ENCODE data around the gene RNF167.

RNF167 gene

DNA sequence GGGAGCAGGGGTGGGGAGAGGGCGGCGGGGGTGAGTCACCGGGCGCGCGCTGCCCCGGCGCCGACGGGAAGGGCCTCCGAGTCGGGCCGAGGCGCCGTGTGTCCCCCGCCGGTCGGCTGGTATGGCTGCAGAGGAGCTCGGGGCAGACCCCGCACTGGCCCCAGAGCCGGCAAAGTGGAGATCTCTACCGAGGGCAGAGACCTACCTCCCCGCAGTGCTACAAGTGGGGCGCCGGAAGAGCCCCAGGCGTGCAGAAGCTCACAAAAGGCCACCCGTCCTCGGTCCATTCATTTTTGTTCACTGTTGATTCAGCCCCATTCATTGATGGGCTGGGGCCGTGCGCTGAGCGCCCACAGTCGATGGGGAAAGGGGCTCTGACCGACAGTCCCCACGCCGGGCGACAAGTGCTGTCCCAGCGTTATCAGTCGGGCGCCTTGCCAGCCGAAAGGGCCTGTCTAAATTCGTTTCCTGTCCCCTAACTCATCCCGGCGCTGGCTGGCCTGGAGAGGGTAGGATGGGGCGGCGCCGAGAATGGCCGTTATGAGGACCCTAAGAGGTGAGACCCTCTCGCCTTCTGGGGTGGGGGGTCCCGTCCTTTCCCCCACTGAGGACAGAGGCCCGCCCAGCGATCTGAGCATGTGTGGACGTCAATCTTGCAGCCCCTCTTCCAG is 10.1 kb downstream of the RNF167 start:
- peaks cover 6 to 21% of the 10 kb centered on the region in 2 experiments; a peak in 2 of 3 replicates for H3K36me3 ChIP-seq (ENCODE audit: control insufficient read depth in 2 of 2, insufficient read depth in 1 of 2, low read length in 2 of 2)
- POLR2A ChIA-PET, result interaction anchor here (1.0 to 17.9 kb wide), 5 partner anchors 9 to 48 kb away, joined by 3 to 358 read pairs (median 5); partner anchors contain the start of genes INCA1, KIF1C, RNF167 and SLC25A11
- peak overlapping the region; percentile 99 for H3K27ac ChIP-seq (ENCODE audit: extremely low read depth, low read depth, low read length)
- CTCF ChIA-PET, result interaction anchor here (0.9 to 1.5 kb wide), 3 partner anchors 10 to 41 kb away, joined by 3 to 4 read pairs (median 3); partner anchors contain the start of genes RNF167 and SLC25A11
- H3K4me3 ChIP-seq (ENCODE audit: low read depth, low read length), result peak overlapping the region; percentile 29
- H3K4me1 ChIP-seq (ENCODE audit: control insufficient read depth, insufficient read depth, low read length), result peaks cover 21% of the 10 kb centered on the region
- H3K9me3 ChIP-seq (ENCODE audit: control insufficient read depth, insufficient read depth, low read depth, low read length), result no peaks in the 10 kb centered on the region
- no peak for TF ChIP-seq ZFHX2 (tag by site-specific recombination; conservative IDR thresholded peaks at IDR 0.05)
- 0 out of 2 replicates have a peak, but pooled peaks have one; percentile 22 for TF ChIP-seq ZEB2 (tag by site-specific recombination; IDR thresholded peaks at IDR 0.05)
- 0 out of 2 replicates have a peak, but pooled peaks have one; percentile 11 for TF ChIP-seq ZNF76 (tag by site-specific recombination; IDR thresholded peaks at IDR 0.05; ENCODE audit: borderline replicate concordance, low read depth)
- peak; percentile 11; the same call in 1 of the 2 replicates for TF ChIP-seq GLIS2 (tag by site-specific recombination; IDR thresholded peaks at IDR 0.05)
- TF ChIP-seq ZNF335 (tag by site-specific recombination; conservative IDR thresholded peaks at IDR 0.05), result peak; percentile 75
- TF ChIP-seq, protein P1, sequence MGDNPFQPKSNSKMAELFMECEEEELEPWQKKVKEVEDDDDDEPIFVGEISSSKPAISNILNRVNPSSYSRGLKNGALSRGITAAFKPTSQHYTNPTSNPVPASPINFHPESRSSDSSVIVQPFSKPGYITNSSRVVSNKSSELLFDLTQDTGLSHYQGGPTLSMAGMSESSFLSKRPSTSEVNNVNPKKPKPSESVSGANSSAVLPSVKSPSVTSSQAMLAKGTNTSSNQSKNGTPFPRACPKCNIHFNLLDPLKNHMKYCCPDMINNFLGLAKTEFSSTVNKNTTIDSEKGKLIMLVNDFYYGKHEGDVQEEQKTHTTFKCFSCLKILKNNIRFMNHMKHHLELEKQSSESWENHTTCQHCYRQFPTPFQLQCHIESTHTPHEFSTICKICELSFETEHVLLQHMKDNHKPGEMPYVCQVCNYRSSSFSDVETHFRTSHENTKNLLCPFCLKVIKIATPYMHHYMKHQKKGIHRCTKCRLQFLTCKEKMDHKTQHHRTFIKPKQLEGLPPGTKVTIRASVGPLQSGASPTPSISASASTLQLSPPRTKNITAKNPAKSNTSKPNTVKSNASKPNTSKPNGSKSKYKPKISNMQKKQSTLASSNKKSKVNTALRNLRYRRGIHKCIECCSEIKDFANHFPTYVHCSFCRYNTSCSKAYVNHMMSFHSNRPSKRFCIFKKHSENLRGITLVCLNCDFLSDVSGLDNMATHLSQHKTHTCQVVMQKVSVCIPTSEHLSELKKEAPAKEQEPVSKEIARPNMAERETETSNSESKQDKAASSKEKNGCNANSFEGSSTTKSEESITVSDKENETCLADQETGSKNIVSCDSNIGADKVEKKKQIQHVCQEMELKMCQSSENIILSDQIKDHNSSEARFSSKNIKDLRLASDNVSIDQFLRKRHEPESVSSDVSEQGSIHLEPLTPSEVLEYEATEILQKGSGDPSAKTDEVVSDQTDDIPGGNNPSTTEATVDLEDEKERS (tag by site-specific recombination; IDR thresholded peaks at IDR 0.05), result no peak
- TF ChIP-seq ZNF174 (tag by site-specific recombination; IDR thresholded peaks at IDR 0.05), result no peak
- TF ChIP-seq SALL2 (tag by site-specific recombination; IDR thresholded peaks at IDR 0.05; ENCODE audit: borderline replicate concordance), result no peak
- peak; percentile 93 for TF ChIP-seq SCRT2 (tag by site-specific recombination; IDR thresholded peaks at IDR 0.05)
- TF ChIP-seq, protein P2, sequence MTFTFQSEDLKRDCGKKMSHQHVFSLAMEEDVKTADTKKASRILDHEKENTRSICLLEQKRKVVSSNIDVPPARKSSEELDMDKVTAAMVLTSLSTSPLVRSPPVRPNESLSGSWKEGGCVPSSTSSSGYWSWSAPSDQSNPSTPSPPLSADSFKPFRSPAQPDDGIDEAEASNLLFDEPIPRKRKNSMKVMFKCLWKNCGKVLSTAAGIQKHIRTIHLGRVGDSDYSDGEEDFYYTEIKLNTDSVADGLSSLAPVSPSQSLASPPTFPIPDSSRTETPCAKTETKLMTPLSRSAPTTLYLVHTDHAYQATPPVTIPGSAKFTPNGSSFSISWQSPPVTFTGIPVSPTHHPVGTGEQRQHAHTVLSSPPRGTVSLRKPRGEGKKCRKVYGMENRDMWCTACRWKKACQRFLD (tag by site-specific recombination; IDR thresholded peaks at IDR 0.05), result no peak
- no peak for TF ChIP-seq ZBTB17 (tag by site-specific recombination; IDR thresholded peaks at IDR 0.05)
- TF ChIP-seq ZNF157 (tag by site-specific recombination; IDR thresholded peaks at IDR 0.05), result no peak
- TF ChIP-seq, protein P3, sequence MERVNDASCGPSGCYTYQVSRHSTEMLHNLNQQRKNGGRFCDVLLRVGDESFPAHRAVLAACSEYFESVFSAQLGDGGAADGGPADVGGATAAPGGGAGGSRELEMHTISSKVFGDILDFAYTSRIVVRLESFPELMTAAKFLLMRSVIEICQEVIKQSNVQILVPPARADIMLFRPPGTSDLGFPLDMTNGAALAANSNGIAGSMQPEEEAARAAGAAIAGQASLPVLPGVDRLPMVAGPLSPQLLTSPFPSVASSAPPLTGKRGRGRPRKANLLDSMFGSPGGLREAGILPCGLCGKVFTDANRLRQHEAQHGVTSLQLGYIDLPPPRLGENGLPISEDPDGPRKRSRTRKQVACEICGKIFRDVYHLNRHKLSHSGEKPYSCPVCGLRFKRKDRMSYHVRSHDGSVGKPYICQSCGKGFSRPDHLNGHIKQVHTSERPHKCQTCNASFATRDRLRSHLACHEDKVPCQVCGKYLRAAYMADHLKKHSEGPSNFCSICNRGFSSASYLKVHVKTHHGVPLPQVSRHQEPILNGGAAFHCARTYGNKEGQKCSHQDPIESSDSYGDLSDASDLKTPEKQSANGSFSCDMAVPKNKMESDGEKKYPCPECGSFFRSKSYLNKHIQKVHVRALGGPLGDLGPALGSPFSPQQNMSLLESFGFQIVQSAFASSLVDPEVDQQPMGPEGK (tag by site-specific recombination; IDR thresholded peaks at IDR 0.05), result 0 out of 2 replicates have a peak, but pooled peaks have one; percentile 38
- no peak for TF ChIP-seq ZNF202 (tag by site-specific recombination; IDR thresholded peaks at IDR 0.05; ENCODE audit: borderline replicate concordance)
- no peak for TF ChIP-seq ZNF791 (tag by site-specific recombination; IDR thresholded peaks at IDR 0.05)
- TF ChIP-seq ZNF777 (tag by site-specific recombination; IDR thresholded peaks at IDR 0.05; ENCODE audit: borderline replicate concordance), result no peak
- TF ChIP-seq GLI2 (tag by site-specific recombination; IDR thresholded peaks at IDR 0.05; ENCODE audit: borderline replicate concordance, low read depth), result no peak
- TF ChIP-seq ZNF558 (tag by site-specific recombination; IDR thresholded peaks at IDR 0.05), result no peak
- TF ChIP-seq, protein P4, sequence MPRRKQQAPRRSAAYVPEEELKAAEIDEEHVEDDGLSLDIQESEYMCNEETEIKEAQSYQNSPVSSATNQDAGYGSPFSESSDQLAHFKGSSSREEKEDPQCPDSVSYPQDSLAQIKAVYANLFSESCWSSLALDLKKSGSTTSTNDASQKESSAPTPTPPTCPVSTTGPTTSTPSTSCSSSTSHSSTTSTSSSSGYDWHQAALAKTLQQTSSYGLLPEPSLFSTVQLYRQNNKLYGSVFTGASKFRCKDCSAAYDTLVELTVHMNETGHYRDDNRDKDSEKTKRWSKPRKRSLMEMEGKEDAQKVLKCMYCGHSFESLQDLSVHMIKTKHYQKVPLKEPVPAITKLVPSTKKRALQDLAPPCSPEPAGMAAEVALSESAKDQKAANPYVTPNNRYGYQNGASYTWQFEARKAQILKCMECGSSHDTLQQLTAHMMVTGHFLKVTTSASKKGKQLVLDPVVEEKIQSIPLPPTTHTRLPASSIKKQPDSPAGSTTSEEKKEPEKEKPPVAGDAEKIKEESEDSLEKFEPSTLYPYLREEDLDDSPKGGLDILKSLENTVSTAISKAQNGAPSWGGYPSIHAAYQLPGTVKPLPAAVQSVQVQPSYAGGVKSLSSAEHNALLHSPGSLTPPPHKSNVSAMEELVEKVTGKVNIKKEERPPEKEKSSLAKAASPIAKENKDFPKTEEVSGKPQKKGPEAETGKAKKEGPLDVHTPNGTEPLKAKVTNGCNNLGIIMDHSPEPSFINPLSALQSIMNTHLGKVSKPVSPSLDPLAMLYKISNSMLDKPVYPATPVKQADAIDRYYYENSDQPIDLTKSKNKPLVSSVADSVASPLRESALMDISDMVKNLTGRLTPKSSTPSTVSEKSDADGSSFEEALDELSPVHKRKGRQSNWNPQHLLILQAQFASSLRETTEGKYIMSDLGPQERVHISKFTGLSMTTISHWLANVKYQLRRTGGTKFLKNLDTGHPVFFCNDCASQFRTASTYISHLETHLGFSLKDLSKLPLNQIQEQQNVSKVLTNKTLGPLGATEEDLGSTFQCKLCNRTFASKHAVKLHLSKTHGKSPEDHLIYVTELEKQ (tag by site-specific recombination; IDR thresholded peaks at IDR 0.05; ENCODE audit: borderline replicate concordance), result no peak
- TF ChIP-seq ZNF768 (tag by site-specific recombination; IDR thresholded peaks at IDR 0.05), result no peak
- TF ChIP-seq ZXDB (tag by site-specific recombination; IDR thresholded peaks at IDR 0.05), result no peak
- no peak for TF ChIP-seq ZNF132 (tag by site-specific recombination; IDR thresholded peaks at IDR 0.05; ENCODE audit: borderline replicate concordance)
- TF ChIP-seq, protein P5, sequence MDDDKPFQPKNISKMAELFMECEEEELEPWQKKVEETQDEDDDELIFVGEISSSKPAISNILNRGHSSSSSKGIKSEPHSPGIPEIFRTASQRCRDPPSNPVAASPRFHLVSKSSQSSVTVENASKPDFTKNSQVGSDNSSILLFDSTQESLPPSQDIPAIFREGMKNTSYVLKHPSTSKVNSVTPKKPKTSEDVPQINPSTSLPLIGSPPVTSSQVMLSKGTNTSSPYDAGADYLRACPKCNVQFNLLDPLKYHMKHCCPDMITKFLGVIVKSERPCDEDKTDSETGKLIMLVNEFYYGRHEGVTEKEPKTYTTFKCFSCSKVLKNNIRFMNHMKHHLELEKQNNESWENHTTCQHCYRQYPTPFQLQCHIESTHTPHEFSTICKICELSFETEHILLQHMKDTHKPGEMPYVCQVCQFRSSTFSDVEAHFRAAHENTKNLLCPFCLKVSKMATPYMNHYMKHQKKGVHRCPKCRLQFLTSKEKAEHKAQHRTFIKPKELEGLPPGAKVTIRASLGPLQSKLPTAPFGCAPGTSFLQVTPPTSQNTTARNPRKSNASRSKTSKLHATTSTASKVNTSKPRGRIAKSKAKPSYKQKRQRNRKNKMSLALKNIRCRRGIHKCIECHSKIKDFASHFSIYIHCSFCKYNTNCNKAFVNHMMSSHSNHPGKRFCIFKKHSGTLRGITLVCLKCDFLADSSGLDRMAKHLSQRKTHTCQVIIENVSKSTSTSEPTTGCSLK (tag by site-specific recombination; IDR thresholded peaks at IDR 0.05), result no peak
- TF ChIP-seq ZFP41 (tag by site-specific recombination; IDR thresholded peaks at IDR 0.05; ENCODE audit: borderline replicate concordance), result no peak
- 0 out of 2 replicates have a peak, but pooled peaks have one; percentile 34 for TF ChIP-seq ZNF600 (tag by site-specific recombination; IDR thresholded peaks at IDR 0.05)

Data from HEK293 (cell line).